Brain microvascular endothelial cell (primary cell): ENCODE results near the gene DDX10.

Source experiments
- DNase-seq: peaks from one replicate; pipeline ENCODE4 v3.0.0-alpha.2; 2020
- H3K27ac ChIP-seq: fragments of 250-450 bp; sonication (Bioruptor Pico); 2 replicates; pipeline ENCODE4 v1.5.1; 2020; ENCODE audit warnings: mild to moderate bottlenecking, moderate library complexity
- H3K27me3 ChIP-seq: fragments of 250-450 bp; sonication (Bioruptor Pico); replicated peaks from 2 replicates; pipeline ENCODE4 v1.5.1; 2020; ENCODE audit warnings: mild to moderate bottlenecking
- H3K36me3 ChIP-seq: fragments of 250-450 bp; sonication (Bioruptor Pico); replicated peaks from 2 replicates; pipeline ENCODE4 v1.5.1; 2020; ENCODE audit warnings: mild to moderate bottlenecking
- H3K4me3 ChIP-seq: 2 replicates; pipeline ENCODE4 v1.5.1; 2011; ENCODE audit warnings: low read depth, mild to moderate bottlenecking, control low read depth, low read length, moderate library complexity
- in situ Hi-C: cut with HindIII; loops from 2 replicates; pipeline ENCODE4 v1.10.0; 2017; ENCODE audit warnings: low sequenced_read_pairs, low pct_ligation_motif_present
- TF ChIP-seq, protein P1 (sequence below): IDR thresholded peaks from 2 replicates; pipeline ENCODE4 v1.5.1; 2011; ENCODE audit warnings: low read depth, mild to moderate bottlenecking, moderate library complexity, low read length, control low read depth, inconsistent platforms; ENCODE audit errors: missing control alignments

DDX10 gene

DNA sequence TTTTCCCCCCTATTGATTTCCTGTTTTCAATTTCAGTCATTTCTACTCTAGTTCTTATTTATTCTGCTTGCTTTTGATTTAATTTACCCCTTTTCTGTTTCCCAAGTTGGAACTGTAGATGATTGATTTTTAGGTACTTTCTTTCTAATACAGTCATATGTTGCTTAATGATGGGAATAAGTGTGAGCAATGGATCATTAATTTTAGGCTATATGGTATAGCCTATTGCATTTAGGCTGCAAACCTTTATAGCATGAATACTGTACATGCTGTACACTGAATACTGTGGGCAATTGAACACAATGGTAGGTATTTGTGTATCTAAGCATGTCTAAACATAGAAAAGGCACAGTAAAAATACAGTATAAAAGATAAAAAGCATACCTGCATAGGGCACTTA, 44.9 kb downstream of the DDX10 start:
- Histone ChIP-seq H3K36me3 (peaks cover 23% of the 10 kb centered on the region), H3K4me3 (no peak overlapping the region), H3K27ac (no peak overlapping the region), H3K27me3 (no peaks in the 10 kb centered on the region)
- no peak for DNase-seq
- TF ChIP-seq, protein P1, sequence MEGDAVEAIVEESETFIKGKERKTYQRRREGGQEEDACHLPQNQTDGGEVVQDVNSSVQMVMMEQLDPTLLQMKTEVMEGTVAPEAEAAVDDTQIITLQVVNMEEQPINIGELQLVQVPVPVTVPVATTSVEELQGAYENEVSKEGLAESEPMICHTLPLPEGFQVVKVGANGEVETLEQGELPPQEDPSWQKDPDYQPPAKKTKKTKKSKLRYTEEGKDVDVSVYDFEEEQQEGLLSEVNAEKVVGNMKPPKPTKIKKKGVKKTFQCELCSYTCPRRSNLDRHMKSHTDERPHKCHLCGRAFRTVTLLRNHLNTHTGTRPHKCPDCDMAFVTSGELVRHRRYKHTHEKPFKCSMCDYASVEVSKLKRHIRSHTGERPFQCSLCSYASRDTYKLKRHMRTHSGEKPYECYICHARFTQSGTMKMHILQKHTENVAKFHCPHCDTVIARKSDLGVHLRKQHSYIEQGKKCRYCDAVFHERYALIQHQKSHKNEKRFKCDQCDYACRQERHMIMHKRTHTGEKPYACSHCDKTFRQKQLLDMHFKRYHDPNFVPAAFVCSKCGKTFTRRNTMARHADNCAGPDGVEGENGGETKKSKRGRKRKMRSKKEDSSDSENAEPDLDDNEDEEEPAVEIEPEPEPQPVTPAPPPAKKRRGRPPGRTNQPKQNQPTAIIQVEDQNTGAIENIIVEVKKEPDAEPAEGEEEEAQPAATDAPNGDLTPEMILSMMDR, result no peak
- in situ Hi-C loops, result no loop called here

DNA sequence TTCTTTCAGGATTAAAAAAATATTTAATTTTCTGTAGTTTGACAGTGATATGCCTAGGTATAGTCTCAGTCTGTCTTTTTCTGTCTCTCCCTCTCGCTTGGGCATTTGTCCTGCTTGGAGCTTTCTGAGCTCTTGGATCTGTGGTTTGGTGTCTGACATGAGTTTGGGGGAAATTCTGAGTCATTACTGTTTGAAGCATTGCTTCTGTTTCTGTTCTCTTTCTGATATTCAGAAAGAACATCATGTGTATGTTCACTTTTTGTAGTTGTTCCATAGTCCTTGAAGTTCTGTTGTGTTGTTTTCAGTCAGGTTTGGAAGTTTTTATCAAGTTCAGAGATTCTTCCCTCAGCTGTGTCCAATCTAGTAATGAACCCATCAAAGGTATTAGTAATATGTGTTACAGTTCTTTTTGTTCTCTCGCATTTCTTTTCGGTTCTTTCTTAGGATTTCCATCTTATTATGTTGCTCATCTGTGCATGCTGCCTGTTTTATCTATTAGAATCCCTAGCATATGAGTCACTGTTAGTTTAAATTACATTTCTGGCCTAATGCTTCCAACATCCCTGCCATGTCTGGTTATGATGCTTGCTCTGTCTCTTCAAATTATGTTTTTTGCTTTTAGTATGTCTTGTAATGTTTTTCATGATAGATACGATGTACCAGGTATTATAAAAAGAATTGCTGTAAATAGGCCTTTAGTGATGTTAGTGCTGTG, 48.4 kb downstream of the DDX10 start:
- TF ChIP-seq, protein P1, result no peak
- in situ Hi-C loops, result no loop called here
- peak; percentile 75 for DNase-seq
- peaks cover 8% of the 10 kb centered on the region for H3K36me3 ChIP-seq
- H3K27me3 ChIP-seq, result no peaks in the 10 kb centered on the region
- peak overlapping the region; percentile 85 for H3K27ac ChIP-seq
- no peak overlapping the region for H3K4me3 ChIP-seq

DNA sequence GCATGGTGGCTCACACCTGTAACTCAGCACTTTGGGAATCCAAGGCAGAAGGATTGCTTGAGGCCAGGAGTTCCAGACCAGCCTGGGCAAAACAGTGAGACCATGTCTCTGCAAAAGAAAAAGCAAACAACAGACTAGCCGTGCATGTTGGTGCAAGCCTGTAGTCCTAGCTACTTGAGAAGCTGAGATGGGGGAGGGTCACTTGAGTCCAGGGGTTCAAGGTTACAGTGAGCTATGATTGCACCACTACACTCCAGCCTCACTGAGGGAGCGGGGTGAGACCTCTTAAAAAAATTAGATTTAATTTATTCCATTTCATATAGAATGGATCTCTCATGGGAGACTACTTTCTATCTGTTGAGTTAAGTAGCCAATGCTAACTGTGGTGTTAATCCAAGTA, 50.4 kb downstream of the DDX10 start:
- no peak overlapping the region for H3K27ac ChIP-seq
- no peak overlapping the region for H3K4me3 ChIP-seq
- H3K27me3 ChIP-seq, result no peaks in the 10 kb centered on the region
- peaks cover 3% of the 10 kb centered on the region for H3K36me3 ChIP-seq
- DNase-seq, result no peak
- TF ChIP-seq, protein P1, result no peak
- in situ Hi-C loops, result no loop called here

DNA sequence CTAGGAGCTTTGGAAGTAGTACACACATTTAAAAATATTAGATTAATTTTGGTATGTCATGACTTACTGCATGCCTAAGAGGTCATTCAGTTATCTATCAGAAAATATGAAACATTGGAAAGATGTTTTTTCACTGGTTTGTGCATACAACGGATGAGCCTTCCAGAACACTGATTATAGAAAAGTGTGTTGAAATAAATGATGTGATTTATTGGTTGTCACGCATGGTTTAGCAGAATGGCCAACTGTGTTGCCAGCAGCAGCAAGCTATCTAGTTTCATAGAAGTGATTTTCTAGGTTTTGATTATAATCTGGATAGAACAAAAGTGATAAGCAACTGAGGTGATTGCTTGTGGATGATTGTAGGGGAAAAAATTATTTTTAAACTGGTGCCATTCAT, 53.6 kb downstream of the DDX10 start:
- no peaks in the 10 kb centered on the region for H3K27me3 ChIP-seq
- DNase-seq, result no peak
- no peak overlapping the region for H3K4me3 ChIP-seq
- H3K36me3 ChIP-seq, result no peaks in the 10 kb centered on the region
- in situ Hi-C loops, result no loop called here
- no peak overlapping the region for H3K27ac ChIP-seq
- TF ChIP-seq, protein P1, result no peak

DNA sequence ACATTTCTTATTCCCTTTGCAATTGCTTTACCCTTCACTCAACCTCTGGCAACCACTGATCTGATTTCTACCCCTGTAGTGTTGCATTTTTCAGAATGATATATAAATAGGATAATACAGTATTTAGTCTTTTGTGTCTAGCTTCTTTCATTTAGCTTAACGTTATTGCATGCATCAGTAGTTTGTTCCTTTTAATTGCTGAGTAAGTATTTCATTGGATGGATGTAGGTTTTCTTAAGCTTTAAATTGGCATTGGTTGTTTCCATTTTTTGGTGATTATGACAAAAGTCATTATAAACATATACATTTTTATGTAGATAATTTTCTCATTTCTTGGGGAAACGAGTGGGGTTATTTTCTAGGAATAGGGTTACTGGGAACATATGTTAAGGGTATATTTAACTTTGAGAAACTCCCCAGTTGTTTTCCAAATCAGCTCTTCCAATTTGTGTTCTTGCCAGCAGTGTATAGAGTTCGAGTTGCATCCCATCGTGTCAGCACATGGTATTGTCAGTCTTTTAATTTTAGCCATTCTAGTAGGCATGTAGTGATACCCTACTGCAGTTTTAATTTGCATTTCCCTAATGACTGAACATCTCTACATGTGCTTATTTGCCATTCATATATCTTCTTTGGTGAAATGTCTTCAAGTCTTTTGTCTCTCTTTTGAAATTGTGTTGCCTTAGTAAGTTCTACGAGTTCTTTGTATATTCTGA, 60.3 kb downstream of the DDX10 start:
- TF ChIP-seq, protein P1, result no peak
- in situ Hi-C loops, result no loop called here
- Histone ChIP-seq H3K27me3 (no peaks in the 10 kb centered on the region), H3K4me3 (no peak overlapping the region), H3K36me3 (no peaks in the 10 kb centered on the region), H3K27ac (no peak overlapping the region)
- DNase-seq, result no peak
